ENCODE results near the gene FAM124A. TPM values are rescaled to one million over a fixed set of nuclear protein-coding genes. Genes with fewer than 3 reads are reported as not detected.

Gene FAM124A
- total RNA-seq, 1 experiment from 2014 or later, result 3.1 TPM

DNA sequence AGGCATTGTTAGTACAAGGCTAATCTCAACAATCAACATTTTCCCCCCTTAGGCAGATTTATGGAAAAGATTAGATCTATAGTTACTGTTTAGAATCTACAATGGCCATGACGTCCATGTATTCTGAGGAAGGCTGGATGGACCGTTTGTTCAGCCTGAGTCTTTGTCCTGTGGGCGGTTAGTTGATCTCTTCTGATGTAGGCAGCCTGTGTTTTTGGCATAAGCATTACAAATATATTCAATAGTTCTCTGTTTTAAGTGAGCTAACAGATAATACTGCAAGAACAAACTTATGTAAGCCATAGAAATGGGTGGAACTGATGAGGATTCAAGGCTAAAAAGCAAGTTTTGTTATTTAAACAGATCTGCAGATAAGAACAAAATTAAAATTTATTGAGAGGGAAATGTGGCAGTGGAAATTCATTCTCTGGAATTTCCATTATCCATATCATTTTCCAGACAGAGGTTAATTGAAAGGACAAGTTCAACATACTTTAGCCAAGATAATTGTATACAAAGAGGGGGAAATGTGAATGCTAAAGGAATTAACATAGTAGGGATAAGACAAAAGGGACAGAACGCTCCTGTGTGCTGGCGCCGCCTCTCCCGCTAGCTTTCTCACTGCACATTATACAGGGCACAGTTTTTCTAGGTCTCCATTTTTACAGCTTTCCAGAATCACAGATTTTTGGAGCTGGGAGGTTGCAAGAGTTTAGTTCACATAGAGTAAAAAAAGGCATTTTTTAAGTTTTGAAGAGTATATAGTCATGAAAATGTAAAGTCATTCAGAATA, 48.6 kb downstream of the FAM124A start:
- Histone ChIP-seq H4K20me1 (ENCODE audit: insufficient read depth) (no peaks in the 10 kb centered on the region), H3K4me2 (ENCODE audit: low read length) (no peak overlapping the region), H3K27ac (ENCODE audit: low read depth, low read length) (no peak overlapping the region), H3K27me3 (ENCODE audit: insufficient read depth, low read length) (no peaks in the 10 kb centered on the region), H3K36me3 (ENCODE audit: control insufficient read depth in 1 of 2, insufficient read depth in 2 of 2, low read length in 2 of 2) (no peaks in the 10 kb centered on the region), H3K9me2 (ENCODE audit: insufficient read depth) (no peaks in the 10 kb centered on the region), H3K4me3 (replicated peaks in 1 of 2; ENCODE audit: low read depth in 1 of 2, low read length in 2 of 2) (no peak overlapping the region), H3K79me2 (ENCODE audit: insufficient read depth, low read length) (no peaks in the 10 kb centered on the region), H2AFZ (ENCODE audit: low read depth, low read length, poor library complexity, severe bottlenecking) (no peak overlapping the region), H3K9ac (ENCODE audit: low read length) (no peak overlapping the region), H3K9me3 (ENCODE audit: control insufficient read depth in 1 of 2, insufficient read depth in 1 of 2, low read depth in 1 of 2, low read length in 2 of 2) (no peaks in the 10 kb centered on the region), H3K4me1 (ENCODE audit: control insufficient read depth in 1 of 2, insufficient read depth in 2 of 2, low read length in 2 of 2) (no peaks in the 10 kb centered on the region)
- ATAC-seq (no peak), DNase-seq (ENCODE audit: low read depth, low spot score) (no peak)
- no TSS peak for BruUV-seq (replicated peaks)
- RAD21 ChIA-PET (ENCODE audit: low non-redundant PET in 1 of 2, low total read pairs in 2 of 2, uncharacterized antibody in 2 of 2, unreplicated experiment in 2 of 2), result no interaction called here
- TF ChIP-seq, protein P1, sequence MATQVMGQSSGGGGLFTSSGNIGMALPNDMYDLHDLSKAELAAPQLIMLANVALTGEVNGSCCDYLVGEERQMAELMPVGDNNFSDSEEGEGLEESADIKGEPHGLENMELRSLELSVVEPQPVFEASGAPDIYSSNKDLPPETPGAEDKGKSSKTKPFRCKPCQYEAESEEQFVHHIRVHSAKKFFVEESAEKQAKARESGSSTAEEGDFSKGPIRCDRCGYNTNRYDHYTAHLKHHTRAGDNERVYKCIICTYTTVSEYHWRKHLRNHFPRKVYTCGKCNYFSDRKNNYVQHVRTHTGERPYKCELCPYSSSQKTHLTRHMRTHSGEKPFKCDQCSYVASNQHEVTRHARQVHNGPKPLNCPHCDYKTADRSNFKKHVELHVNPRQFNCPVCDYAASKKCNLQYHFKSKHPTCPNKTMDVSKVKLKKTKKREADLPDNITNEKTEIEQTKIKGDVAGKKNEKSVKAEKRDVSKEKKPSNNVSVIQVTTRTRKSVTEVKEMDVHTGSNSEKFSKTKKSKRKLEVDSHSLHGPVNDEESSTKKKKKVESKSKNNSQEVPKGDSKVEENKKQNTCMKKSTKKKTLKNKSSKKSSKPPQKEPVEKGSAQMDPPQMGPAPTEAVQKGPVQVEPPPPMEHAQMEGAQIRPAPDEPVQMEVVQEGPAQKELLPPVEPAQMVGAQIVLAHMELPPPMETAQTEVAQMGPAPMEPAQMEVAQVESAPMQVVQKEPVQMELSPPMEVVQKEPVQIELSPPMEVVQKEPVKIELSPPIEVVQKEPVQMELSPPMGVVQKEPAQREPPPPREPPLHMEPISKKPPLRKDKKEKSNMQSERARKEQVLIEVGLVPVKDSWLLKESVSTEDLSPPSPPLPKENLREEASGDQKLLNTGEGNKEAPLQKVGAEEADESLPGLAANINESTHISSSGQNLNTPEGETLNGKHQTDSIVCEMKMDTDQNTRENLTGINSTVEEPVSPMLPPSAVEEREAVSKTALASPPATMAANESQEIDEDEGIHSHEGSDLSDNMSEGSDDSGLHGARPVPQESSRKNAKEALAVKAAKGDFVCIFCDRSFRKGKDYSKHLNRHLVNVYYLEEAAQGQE (IDR thresholded peaks at IDR 0.05; ENCODE audit: low read depth), result no peak
- TF ChIP-seq, protein P2, sequence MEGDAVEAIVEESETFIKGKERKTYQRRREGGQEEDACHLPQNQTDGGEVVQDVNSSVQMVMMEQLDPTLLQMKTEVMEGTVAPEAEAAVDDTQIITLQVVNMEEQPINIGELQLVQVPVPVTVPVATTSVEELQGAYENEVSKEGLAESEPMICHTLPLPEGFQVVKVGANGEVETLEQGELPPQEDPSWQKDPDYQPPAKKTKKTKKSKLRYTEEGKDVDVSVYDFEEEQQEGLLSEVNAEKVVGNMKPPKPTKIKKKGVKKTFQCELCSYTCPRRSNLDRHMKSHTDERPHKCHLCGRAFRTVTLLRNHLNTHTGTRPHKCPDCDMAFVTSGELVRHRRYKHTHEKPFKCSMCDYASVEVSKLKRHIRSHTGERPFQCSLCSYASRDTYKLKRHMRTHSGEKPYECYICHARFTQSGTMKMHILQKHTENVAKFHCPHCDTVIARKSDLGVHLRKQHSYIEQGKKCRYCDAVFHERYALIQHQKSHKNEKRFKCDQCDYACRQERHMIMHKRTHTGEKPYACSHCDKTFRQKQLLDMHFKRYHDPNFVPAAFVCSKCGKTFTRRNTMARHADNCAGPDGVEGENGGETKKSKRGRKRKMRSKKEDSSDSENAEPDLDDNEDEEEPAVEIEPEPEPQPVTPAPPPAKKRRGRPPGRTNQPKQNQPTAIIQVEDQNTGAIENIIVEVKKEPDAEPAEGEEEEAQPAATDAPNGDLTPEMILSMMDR (IDR thresholded peaks at IDR 0.05 in 2 of 3, conservative IDR thresholded peaks at IDR 0.05 in 1 of 3; ENCODE audit: borderline replicate concordance in 1 of 3, insufficient read depth in 1 of 3, low read depth in 2 of 3, low read length in 2 of 3), result no peak
- TF ChIP-seq, protein P3, sequence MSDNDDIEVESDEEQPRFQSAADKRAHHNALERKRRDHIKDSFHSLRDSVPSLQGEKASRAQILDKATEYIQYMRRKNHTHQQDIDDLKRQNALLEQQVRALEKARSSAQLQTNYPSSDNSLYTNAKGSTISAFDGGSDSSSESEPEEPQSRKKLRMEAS (IDR thresholded peaks at IDR 0.05), result no peak
- TF ChIP-seq POLR2AphosphoS5 (IDR thresholded peaks at IDR 0.05; ENCODE audit: low read depth, low read length) (no peak), ZNF274 (IDR thresholded peaks at IDR 0.05; ENCODE audit: low read depth, low read length) (no peak), SP1 (IDR thresholded peaks at IDR 0.05; ENCODE audit: low read depth) (no peak), RAD21 (IDR thresholded peaks at IDR 0.05; ENCODE audit: low read depth) (no peak)
- CTCF ChIA-PET, result interaction anchor here (3.9 kb wide), 1 partner anchor 16 kb away, joined by 27 read pairs; no protein-coding TSS in a partner anchor
- POLR2A ChIA-PET, result no interaction called here
- intact Hi-C loops (cut with micrococcal nuclease), result loop anchor here (10.0 kb wide), 1 partner anchor 1946 kb away; no protein-coding TSS in a partner anchor
